ENCODE results near the gene CORO1C.

The CORO1C gene

DNA sequence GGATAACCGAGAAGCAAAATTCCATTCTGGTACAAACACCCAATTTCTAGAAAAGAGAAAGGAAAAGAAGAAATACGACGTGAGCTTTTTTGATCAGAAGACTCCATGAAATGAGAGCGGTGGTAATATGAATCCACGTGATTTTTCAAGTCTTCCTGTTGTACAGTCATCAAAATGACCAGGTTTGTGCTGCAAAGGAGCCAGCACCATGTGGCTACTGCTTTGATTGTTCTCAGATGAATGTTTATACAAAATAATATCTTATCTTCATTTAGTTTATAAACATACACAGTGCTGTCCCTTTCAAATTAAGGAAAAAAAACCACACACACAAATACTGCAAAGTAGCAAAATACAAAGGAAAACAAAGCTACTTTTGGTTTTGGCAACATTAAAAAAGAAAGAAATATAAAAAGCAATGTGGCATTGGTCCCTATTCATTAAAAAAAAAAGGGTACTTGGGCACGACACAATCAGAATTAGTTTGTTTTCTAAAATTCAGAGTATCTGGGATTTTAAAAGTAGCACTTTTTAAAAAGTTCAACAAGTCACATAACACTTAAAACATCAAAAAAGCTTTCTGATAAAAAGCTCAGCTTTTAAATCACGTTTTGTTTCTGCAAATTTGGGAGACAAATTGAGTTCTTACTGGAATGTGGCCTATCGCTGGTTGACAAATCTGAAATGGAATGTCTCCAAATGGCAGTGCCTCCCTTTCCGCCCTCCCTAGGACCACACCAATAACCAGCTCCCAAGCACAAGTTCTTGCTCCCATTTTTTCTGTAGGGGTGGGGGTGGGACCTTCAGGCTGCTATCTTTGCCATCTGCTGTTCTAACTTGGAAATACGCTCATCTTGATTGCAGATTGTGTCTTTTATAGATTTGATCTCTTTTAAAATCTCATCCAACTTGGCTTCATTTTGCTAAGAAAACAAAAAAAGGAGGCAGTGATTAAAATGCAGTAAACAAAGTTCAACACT, 84.4 kb downstream of the CORO1C start:
- DNase-seq = no peak

- DNase-seq = no peak
Measured at GRCh38 chr12:108645686-108646599, 85.4 kb downstream of the CORO1C start.

GRCh38 chr12:108644811-108645120, 86.6 kb downstream of the CORO1C start:
- no peak for DNase-seq

- no peak for DNase-seq
Measured at GRCh38 chr12:108643941-108644810, 87.1 kb downstream of the CORO1C start.

GRCh38 chr12:108642899-108643654, 88.2 kb downstream of the CORO1C start:
- DNase-seq = no peak

- no peak for DNase-seq
Measured at GRCh38 chr12:108642269-108642870, 88.9 kb downstream of the CORO1C start.

DNA sequence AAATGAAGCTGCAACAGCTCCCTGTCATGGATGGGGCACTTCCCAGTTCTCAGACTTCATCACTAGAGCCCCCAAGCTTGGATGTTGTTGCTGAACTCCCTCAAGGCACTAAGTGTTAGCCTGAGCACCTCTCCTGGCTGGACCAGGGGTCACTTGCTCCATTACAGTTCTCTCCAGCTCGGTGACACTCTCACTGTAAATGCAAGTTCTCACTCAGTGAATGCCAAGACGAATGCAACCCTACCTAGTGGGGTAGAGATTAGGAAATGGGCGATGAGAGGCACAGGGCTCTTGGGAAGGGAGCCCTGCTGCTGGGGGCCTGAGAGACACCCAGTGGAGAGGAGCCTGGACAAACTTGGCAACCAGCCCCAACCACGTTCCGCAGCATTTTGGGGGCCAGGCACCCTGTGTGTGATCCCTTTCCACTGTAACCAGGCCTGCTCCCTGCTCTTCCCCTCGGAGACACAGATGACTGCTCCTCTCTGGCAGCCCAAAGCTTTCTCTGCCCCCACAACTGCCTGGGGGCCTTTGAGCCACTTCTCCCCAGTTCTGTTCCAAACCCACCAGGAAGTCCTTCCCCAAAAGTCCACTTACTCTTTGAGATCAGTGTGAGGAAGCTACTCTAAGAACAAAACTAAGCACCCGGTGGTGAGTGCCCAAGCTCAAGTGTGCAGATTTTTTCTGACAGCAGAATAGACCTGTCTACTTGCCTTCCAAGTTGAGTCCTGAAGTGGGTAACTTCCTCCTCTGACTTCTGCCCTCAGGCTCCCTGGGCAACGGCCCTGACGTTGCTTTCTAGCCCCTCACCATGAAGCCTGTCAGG, 89.7 kb downstream of the CORO1C start:
- no peak for DNase-seq

DNA sequence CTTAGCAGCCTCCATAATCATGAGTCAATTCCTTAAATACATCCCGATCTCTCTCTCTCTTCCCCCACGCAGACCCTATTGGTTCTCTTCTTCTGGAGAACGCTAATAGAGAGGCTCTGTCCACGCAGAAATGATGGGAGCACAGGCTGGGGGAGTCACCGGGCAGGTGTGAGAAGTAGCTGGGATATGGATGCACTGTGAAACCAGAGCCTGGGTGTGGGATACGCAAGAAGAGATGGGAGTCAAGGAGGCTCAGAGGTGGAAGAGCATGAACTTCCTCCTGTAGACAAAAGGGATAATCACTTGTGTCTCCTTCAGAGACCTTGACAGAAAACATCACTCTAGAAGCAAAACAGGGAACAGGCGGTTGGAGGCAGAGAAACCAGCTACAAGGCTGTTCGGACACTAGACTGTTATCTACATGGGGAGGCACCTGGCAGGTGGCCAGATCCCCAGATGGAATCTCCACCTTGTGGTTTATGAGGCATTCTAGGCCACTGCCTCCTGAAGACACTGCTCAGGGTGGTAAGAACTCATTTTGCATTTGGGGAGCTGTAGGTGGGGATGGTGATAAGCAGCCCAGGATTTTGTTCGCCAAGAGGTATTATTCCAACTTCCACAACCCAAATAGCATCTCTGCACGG, 90.4 kb downstream of the CORO1C start:
- no peak for DNase-seq

GRCh38 chr12:108638997-108639822, 92.1 kb downstream of the CORO1C start:
- no peak for DNase-seq

DNA sequence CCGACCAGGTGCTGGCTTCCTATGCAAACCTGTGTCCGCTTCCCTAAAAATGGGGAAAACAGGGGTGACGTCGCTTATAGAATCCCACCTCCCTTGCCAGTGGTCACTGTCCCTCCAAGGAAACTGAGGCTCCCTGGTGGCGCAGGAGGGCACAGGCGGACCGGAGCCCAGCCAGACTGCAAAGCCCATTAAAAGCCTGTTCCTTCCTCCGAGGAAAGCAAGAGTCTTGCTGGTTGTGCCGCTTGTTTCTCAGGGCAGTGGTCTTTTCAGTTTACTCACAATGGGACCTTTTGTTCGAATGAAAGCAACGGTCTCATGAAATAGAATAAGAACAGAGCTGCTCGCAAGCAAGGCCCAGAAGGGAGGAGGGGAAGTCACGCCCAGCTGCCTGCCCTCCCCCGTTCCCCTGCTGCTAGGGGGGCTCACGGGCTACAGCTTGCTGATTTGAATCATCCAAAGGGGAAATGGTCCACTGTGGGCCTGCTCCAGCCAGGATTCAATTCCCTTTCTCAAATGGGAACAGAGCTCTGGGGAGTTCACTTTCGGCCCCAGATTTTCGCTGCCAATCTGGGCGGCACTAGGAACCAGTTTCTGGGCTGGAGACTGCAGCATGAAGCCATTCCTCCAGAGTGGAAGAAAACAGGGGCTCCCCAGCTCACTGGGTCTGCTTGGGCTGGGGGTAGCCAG, 93.0 kb downstream of the CORO1C start:
- DNase-seq = no peak

DNA sequence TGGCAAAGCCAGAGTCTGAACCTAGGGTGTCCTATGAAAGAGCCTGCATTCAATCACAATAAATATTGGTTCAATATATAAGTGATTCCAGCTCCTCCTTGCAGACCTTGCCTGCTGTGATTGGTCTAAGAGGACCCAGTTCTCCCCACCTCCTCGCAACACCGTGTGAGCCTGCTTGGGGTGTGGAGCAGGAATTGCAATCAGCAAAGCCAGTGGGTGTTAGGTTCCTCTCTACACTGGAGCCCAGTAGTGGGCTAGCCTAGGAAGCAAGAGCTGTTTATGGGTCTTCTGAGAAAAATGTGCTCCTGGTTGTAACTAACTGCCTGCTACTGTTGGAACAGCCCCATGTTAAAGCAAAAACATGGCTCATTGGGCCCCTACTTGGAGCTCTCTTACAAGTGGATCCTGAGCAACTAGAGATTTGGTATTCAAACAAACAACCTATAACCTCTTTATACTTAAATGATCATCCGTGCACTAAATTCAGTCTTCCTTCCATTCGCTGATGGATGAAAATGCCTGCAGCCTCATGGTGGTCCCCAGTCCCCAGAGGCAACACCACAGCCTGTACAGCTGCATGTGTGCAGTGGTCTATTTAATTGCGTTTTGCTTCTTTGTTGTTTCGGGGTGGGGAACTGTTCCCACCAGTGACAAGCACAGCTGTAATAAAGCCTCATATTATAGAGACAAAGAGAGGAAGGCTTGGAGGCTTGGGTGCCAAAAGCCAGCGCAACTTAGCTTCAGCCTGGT, 93.9 kb downstream of the CORO1C start:
- no peak for DNase-seq

GRCh38 chr12:108635997-108636808, 95.1 kb downstream of the CORO1C start:
- DNase-seq = no peak

DNA sequence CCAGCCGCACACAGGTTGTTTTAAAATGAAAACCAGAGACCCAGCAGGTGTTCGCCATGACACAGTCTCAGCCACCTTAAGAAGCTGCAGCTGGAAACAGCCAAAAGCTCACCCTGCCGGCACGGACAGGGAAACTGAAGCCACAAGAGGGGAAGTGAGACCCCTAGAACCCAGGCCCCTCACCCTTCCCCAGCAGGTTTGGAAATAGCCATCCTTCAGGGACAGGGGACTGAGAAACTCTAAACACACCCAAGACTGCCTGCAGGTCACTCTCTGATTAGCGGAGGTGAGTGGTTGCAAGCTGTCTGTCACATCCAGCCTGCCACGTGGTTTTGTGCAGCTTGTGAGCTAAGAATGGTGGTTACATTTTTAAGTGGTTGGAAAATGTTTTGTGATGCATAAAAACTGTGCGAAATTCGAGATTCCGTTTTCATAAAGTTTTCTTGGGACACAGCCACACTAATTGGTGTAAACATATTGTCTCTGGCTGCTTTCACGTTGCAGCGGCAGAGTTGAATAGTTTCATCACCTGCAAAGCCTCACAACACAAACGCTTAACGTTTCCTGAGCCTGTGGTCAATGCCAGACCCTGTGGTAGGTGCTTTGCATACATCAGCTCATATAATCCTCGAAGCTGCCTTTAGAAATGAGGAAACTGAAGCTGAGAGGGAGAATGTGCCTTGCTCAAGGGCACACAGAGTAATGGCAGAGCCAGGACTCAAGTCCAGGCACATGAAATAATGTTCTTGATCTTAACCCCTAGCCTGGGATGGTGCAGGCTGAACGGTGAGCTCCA, 95.9 kb downstream of the CORO1C start:
- no peak for DNase-seq

- no peak for DNase-seq
Measured at GRCh38 chr12:108634341-108634751, 97.0 kb downstream of the CORO1C start.

DNA sequence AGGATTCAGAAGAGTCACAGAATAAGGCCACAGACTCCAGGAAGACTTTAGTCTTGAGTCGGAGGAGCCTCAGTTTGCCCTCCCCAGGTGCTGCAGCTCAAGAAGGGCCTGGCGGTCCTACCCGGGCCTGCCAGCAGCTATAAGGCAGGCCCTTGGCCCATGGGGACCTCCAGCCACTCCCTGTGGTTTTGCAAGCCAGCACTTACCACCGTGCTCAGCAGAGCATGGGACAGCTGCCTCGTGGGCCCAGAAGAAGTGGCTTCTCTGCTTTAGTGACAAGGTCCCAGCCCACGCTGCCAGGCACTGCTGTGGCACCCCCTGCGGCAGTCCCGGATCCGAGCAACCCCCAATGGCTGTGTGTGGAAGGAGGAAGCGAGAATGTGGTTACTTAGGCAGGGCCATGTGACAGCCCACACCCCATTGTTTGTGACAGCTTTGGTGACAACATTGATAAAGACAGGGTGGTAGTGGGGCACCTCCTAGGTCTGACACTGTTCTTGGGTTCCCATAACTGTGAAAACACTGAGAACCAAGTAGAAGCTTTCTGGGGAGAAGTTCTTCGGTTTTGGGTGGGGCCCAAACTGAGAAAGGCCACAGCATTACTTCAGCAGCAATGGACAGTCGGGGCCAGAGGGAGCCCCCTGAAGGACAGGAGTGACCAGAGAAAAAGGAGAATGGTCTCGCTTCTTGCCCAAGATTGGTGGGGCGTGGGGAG, 97.6 kb downstream of the CORO1C start, which contains the start of gene SELPLG:
Gene SELPLG (minus strand): TSS at position 361 of the 715 bp plus-strand sequence. CDS start 9,587 bp downstream, outside the sequence.
- DNase-seq = no peak

Measured in NCI-H1105 (cell line).